Epidermal melanocyte (primary cell): ENCODE measurements around the gene OVOL1.

Experiments
- DNase-seq: peaks from one replicate; pipeline ENCODE4 v3.0.0; 2011; ENCODE audit warnings: low spot score; ENCODE audit not compliant: insufficient read length

OVOL1 gene

DNA sequence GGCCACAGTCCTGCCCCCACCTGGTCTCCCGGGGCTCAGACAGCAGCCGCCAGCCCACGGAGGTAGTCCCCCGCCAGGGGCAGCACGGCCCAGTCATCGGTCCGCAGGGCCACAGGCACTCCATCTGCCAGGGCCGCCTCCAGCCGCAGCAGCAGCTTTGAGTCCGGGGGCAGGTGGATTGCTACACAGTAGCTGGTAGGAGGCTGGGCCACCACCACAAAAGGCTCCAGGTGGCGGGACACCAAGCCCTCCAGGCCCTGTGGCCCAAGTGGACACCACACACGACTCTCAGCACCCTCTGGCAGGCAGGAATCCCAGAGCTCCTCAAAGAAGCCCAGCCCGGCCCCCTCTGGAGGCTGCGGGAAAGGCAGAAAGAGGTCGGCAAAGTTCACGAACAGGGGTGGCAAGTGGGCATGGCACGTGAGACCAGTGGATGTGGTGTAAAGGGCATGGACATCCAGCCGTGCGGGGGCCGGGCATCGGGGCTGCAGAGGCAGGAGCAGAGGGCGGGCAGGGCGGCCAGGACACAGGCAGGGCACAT is 9.0 kb upstream of the OVOL1 start:
- no peak for DNase-seq

DNA sequence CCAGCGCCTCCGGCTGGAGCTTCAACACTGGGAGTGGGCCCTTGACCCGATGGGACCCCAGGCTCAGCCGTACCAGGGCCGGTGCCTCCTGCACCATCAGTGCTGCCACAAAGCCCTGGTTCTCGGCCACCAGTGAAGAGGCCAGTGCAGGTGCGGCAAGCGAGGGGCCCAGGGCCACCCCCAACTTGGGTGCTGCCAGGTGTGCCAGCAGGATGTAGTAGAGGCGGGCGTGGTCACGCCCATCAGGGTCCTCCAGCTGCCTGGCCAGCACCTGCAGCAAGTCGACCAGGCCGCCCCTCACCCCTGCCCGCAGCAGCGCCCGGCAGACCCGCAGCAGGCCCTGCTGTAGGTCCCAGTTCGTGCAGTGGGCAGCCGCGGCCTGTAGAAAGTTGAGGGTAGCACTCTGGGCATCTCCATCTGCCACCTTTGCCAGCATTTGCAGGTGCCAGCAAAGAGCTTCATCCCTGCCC is 8.4 kb upstream of the OVOL1 start:
- no peak for DNase-seq

- DNase-seq, result peak; percentile 4
These were observed 7.8 kb upstream of the OVOL1 start for GRCh38 chr11:65778901-65779668.

GRCh38 chr11:65779669-65779918 is 7.3 kb upstream of the OVOL1 start:
- peak; percentile 21 for DNase-seq

- peak; percentile 77 for DNase-seq
These were observed 6.7 kb upstream of the OVOL1 start for GRCh38 chr11:65779919-65780769.

- DNase-seq, result peak; percentile 76
These were observed 6.1 kb upstream of the OVOL1 start, which contains the start of gene AP5B1 for GRCh38 chr11:65780770-65781151. Gene AP5B1 (minus strand): TSS chr11:65780976. CDS start chr11:65780591, 385 bp downstream.

DNA sequence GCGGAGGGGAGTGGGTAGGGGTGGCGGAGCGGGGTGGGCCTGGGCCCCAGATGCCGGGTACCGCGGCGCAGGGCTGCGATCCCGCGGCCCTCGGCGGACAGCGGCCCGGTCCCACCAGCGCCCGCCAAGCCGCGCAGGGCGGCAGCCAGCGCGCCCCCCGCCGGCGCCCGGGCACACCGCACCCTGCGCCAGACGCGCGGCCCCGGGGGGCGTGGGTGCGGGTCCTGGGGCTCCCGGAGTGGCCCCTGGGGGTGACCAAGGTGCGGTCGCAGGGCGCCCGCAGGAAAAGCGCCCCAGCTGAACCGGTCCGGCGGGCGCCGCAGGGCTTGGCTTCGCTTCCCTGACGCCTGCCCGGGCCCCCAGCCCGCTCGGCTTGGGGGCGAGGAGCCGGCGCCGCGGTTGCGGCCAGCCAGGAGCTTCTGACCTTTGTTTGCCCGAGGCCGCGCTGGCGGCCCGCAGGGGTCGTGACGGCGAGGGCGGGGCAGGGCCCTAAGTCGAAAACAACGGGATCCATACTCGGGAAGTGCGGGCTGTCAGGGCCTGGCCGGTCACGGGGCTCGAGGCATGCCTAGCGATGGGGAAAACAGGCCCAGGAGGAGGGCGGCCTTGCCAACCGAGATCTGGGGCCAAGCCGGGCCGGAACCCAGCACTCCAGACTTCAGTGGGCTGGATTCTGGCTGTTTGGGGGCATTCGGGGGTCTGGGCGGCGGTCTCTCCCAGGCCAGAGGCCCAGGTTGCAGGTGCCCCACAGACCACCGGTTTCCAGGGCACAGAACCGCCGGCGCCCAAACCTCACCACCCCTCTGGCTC is 5.5 kb upstream of the OVOL1 start:
- peak; percentile 72 for DNase-seq

GRCh38 chr11:65781962-65782815 is 4.7 kb upstream of the OVOL1 start:
- peak; percentile 15 for DNase-seq

GRCh38 chr11:65782816-65783228 is 4.0 kb upstream of the OVOL1 start:
- peak; percentile 11 for DNase-seq

- DNase-seq, result no peak
These were observed 1.4 kb upstream of the OVOL1 start for GRCh38 chr11:65785319-65786007.

DNA sequence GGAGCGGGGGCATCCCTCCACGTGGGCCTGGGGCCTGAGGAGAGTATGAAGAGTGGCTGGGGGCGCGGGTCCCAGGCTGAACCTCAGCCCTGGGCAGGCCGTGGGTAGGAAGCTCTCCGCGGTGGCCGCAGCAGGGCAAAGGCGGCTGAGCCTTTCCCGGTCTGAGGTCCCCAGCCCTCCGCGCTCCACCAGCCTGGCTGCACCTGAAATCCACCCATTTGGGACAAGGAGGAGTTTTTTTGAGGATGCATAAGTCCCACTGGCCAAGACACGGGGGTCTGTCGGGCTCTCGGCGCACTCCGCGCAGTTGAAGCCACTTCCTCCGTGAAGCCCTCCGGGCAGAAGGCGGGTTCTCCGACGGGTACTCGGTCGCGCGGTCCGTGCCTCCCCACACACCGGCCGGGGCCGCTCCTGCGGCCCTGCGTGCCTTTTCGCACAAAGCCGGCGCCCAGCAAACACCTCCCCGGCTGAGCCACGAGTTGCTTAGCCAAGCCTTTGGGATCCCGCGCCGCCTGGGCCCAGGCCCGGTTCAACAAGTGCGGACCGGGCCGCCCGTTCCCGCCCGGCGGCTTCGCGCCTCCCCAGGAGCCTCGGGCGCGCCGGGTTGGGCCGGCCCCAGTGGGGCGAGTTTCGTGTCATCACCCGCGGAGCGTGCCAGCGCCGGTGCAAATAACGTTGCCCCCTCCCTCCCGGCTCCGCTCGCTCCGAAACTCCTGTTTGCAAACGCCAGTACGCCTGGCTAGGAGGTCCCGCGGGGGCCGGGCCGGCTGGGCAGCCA is 666 bp upstream of the OVOL1 start:
- no peak for DNase-seq

DNA sequence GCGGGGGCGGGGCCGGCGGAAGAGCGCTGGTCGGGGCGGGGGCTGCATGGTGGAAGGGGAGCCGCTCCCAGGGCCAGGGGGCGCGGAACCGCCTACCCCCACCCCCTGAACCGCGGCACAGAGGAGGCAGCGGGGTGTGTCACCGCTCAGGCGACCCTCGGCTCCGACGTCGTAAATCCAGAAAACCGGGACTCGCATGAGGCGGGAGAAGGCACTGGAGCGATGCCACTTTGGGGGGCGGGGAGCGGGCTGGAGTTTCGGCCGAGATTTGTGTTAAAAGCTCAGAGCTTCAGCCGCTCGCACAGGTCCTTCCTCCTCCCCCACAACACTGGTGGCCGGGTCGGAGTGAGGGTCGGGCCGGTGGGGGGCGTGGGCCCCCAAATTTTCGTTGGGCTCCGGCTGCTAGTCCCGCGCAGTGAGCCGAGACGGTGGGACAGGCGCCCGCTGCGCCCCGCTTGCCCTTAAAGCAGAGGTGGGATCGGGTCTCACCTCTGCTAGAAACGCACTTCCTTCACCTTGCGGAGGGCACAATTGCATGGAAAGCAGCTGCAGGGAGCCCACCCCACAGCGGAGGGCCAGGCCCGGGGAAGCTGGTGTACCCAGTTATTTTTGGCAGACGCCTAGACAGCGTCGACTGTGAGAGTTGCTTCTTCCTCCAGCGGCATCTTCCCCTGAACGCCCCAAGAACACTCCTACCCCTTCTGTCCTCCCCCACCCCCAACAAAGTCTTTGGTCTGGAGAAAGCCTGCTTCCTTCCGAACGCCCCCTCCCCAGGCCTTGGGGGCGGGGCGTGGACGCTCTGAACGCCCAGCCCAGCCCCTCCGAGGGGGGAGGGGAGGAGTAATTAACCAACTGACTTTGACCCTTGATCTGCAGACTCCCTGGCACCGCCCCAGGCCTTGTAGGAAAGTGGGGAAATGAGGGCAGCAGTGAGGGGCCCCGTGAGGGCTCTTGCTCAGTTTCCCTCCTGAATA is 1.1 kb downstream of the OVOL1 start:
- DNase-seq, result peak; percentile 25

- no peak for DNase-seq
These were observed 2.0 kb downstream of the OVOL1 start for GRCh38 chr11:65788821-65789220.

DNA sequence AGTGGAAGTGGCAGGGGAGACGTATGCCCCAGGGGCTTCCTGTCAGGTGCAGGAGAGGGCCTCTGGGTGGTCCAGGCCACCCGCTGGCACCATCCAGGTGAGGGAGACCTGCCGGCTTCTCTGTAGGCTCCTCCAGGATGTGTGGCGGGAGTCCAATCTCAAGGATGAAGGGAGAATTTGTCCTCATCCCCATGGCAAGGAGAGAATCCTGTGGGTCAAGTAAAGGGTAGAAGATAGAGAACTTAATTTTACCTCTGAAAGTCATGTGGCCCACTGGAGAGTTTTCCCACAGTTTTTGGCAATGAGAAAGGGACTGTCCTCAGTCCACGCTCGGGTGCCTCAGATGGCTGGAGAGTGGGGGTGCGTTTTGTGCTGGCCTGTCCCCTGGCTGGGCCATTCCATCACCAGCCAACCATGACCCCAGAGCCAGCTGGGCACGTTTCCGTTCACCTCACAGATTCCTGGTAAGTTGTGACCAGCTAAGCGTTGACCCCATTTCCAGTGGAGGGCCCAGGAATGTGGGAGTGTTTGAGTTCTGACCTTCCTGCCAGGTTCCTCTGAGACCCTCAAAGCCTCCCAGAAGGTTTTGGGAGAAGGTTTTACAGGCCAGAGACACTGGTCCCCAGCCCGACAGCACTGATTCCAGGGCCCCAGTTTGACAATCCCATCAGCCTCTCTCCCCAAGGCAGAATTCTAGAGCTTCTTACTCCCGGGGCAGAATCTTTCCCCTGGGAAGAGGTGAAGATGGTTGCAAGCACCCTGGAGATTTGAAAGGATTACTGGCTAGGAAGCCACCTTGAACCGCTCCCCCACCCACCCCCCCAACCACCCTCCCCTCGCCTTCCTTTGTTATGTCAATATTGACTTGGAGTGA is 2.6 kb downstream of the OVOL1 start:
- no peak for DNase-seq

DNA sequence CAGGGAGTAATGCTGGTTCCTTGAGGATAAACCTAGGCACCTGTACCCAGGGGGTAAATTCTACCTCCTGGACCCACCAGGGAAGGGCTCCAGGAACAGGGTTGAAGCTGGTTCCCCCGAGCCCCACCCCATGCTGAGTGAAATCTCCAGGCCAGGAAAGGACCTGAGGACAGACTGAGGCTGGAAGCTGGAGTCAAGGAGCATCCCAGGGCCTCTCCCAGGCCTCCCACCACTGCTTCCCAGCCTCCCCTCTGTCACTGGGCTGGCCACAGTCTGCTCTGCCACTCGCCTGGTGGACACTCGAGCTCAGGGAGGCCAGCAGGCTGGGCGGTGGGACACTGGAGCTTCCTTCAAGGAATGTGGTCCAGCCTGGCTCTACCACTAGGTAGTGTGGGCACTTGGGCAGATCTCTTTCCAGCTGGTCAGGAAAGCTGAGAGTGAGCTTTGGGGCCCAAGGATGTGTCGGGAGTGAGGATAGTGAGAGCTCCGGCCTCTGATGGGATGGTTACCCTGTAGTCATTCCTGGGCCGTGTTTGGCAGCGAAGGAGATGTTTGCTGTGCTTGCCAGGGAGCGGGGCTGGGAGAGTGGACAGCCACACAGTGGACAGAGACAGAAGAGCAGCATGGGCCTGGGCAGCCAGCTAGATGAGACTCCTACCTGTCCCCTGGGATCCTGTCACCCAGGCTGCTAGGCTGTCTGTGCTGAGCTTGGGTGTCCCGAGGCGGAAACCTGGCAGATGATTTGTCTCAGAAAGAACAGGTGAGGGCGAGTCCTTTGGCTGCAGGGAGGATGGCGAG is 3.4 kb downstream of the OVOL1 start:
- no peak for DNase-seq
